Ectodermal cell (in vitro differentiated cells): Measurements from ENCODE around the gene LPAR2.

ENCODE experiments used
- H3K27ac ChIP-seq: 2 replicates; pipeline ENCODE4 v1.7.0; 2013; ENCODE audit warnings: mild to moderate bottlenecking, low read depth, low read length; ENCODE audit not compliant: insufficient read depth, poor library complexity, severe bottlenecking
- H3K27me3 ChIP-seq: 2 replicates; pipeline ENCODE4 v1.7.0; 2013; ENCODE audit warnings: mild to moderate bottlenecking, low read length; ENCODE audit not compliant: insufficient read depth, control insufficient read depth, poor library complexity, severe bottlenecking
- H3K36me3 ChIP-seq: one replicate; pipeline ENCODE4 v1.7.0; 2013; ENCODE audit warnings: low read length; ENCODE audit not compliant: control insufficient read depth, insufficient read depth
- H3K4me1 ChIP-seq: one replicate; pipeline ENCODE4 v1.7.0; 2013; ENCODE audit warnings: low read length; ENCODE audit not compliant: control insufficient read depth, insufficient read depth
- H3K4me3 ChIP-seq: 2 replicates; pipeline ENCODE4 v1.7.0; 2013; ENCODE audit warnings: low read depth, low read length, control low read depth; ENCODE audit not compliant: insufficient read depth
- H3K9me3 ChIP-seq: 2 replicates; pipeline ENCODE4 v1.7.0; 2013; ENCODE audit warnings: mild to moderate bottlenecking, low read length, moderate library complexity; ENCODE audit not compliant: control insufficient read depth
- WGBS, 2 experiments: methylation state at CpG; one replicate each; pipeline ENCODE4 v1.1.7; 2013; ENCODE audit warnings: missing lambda C conversion rate in 2 of 2; 5-methylcytosine and 5-hydroxymethylcytosine counted together

Gene LPAR2

DNA sequence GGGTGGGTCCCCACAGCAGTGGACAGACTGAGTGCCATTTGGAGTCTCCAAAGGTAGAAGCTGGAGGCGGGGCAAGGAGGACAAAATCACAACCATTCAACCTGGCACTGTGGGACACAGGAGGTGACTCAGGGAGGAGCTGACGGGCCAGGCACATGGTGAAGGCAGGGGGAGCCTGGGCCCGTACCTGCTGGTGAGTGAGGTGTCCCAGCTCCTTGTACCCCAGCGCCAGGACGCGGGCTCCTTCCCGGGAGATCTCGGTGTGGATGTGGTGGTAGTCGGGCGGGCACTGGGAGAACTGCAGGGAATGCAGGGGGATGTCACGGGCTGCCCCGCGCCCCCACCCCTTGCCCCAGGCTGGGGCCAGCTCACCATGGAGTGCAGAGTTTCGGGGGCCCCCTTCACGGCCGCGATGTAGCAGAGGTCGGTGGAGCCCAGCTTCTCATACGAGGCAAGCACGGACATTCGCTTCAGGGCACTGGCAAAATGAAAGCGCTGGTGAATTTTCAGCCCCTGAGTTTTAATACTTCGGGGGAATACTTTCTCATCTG, 25.7 kb upstream of the LPAR2 start:
- no peak overlapping the region for H3K27ac ChIP-seq
- H3K9me3 ChIP-seq = no peaks in the 10 kb centered on the region
- H3K27me3 ChIP-seq = no peaks in the 10 kb centered on the region
- H3K4me1 ChIP-seq = no peaks in the 10 kb centered on the region
- no peak overlapping the region for H3K4me3 ChIP-seq
- 95 to 96% methylated on average over 23 of the region's 23 CpGs for WGBS, 2 experiments
- H3K36me3 ChIP-seq = peaks cover 74% of the 10 kb centered on the region

DNA sequence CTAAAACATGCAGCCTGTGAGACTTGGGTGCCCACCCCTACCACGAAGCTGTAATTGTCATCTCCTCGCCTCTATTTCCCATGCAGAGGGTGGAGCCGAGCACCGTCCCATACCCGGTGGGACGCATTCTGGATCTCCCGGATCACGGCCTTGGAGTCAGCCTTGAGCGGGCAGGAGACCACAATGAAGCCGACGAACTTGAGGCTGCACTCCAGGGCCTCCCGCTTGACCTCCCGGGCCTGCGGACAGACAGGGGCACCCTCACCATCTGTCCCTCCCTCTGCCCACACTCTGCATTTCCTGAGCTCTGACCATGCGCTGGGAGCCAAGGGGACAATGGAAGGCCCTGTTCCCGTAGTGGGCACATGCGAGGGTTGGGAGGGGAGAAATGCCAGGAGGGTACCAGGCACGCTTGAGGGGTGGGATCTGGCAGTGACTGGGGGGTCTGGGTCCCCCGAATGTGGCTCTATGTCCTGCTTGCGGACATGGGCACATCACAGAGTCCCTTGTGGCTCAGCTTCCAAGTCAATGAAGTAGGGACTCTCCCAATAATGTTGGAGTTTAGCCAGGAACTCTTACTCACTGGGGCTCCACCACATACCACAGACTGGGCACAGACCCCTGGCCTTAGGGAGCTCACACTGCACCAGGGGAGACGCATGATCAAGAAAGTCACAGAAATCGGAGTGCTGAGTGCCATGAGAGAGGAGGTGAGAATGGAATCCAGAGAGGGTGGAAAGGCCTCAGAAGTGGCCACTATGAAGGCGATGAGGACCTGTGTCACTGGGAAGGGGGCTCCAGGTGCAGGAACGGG, 24.7 kb upstream of the LPAR2 start:
- H3K27ac ChIP-seq = no peak overlapping the region
- H3K4me3 ChIP-seq = no peak overlapping the region
- WGBS, 2 experiments = 95 to 96% methylated on average over 24 of the region's 24 CpGs
- no peaks in the 10 kb centered on the region for H3K27me3 ChIP-seq
- no peaks in the 10 kb centered on the region for H3K9me3 ChIP-seq
- no peaks in the 10 kb centered on the region for H3K4me1 ChIP-seq
- peaks cover 66% of the 10 kb centered on the region for H3K36me3 ChIP-seq

DNA sequence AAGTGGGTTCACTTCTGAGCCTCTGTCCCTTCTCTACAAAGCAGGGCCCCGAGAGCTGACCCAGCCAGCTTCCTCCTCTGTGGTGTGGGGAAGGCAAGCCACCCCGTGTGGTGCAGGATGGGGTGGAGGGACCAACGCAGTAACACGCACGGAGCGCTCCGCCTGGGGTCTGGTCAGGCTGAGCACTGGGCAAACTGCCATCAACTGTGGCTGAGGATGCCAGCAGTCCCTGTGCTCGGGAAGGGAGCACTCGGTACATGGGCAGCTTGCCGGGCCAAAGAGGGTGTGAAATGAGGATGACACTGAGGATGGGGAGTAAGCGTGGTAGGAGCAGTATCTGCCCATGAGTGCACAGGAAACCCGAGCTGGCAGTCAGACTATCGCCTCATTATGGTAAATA, 23.1 kb upstream of the LPAR2 start:
- Histone ChIP-seq H3K4me1 (no peaks in the 10 kb centered on the region), H3K36me3 (peaks cover 70% of the 10 kb centered on the region), H3K4me3 (no peak overlapping the region), H3K27me3 (no peaks in the 10 kb centered on the region), H3K9me3 (no peaks in the 10 kb centered on the region), H3K27ac (no peak overlapping the region)
- WGBS, 2 experiments = 94 to 98% methylated on average over 13 of the region's 13 CpGs

DNA sequence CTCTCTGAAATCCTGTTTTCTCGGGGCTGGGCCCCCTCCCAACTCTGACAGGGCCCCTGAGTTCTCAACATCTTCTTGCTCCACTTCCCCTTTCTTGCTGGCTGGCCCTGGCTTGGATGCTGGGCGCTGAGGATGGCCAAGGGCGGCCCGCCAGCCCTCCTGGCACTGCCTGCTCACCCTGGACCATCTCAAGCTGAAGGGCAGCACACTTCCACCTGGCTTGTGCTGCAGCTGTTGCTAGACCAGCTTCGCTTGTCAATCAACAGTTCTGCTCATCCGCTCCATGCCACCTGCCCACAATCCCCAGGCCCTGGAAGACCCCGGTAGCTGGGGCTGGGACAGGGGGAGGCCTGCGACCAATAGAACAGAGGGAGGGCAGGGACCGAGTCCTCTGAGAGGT, 22.3 kb upstream of the LPAR2 start:
- H3K9me3 ChIP-seq = no peaks in the 10 kb centered on the region
- H3K4me1 ChIP-seq = no peaks in the 10 kb centered on the region
- H3K27me3 ChIP-seq = no peaks in the 10 kb centered on the region
- H3K36me3 ChIP-seq = peaks cover 66% of the 10 kb centered on the region
- no peak overlapping the region for H3K4me3 ChIP-seq
- WGBS, 2 experiments = 95% methylated on average over 9 of the region's 9 CpGs
- H3K27ac ChIP-seq = no peak overlapping the region

DNA sequence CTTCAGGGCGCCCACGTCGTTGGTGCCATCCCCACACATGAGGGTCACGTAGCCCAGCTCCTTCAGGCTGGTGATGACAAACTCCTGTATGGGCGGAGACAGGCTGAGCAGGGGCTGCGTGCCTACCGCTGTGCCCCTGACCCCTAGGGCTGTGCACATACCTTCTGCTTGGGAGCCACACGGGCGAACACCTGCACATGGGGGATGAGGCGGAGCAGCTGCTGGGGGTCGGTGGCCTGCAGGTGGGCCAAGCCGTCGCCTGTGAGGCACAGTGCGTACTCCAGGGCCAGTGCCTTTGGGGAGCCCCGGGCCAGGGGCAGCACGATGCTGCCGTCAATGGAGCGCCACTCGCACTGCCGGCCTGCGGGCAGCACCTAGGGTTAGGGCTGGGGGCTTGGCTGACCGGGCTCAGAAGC, 21.6 kb upstream of the LPAR2 start:
- Histone ChIP-seq H3K36me3 (peaks cover 64% of the 10 kb centered on the region), H3K4me1 (no peaks in the 10 kb centered on the region), H3K27ac (no peak overlapping the region), H3K9me3 (no peaks in the 10 kb centered on the region), H3K27me3 (no peaks in the 10 kb centered on the region), H3K4me3 (no peak overlapping the region)
- 95 to 97% methylated on average over 22 of the region's 22 CpGs for WGBS, 2 experiments

DNA sequence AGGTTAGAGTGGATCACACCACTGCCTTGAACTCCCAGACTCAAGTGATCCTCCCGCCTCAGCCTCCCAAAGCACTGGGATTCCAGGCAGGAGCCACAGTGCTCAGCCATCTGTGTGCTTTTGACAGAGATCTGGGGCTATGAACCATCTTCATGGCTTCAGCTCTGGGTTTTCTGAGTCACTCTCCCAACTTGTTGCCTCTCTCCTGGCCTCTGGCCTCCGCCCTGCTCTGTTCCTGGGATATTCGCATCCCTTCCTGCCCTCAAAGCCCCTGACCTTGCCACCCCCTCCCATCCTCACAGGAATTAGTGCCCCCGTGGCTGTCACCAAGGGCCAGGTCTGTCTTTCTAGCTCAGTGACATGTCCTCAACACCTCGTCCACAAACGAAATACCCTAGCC, 21.1 kb upstream of the LPAR2 start:
- 94 to 95% methylated on average over 6 of the region's 6 CpGs for WGBS, 2 experiments
- Histone ChIP-seq H3K4me1 (no peaks in the 10 kb centered on the region), H3K9me3 (no peaks in the 10 kb centered on the region), H3K4me3 (no peak overlapping the region), H3K27ac (no peak overlapping the region), H3K27me3 (no peaks in the 10 kb centered on the region), H3K36me3 (peaks cover 60% of the 10 kb centered on the region)

DNA sequence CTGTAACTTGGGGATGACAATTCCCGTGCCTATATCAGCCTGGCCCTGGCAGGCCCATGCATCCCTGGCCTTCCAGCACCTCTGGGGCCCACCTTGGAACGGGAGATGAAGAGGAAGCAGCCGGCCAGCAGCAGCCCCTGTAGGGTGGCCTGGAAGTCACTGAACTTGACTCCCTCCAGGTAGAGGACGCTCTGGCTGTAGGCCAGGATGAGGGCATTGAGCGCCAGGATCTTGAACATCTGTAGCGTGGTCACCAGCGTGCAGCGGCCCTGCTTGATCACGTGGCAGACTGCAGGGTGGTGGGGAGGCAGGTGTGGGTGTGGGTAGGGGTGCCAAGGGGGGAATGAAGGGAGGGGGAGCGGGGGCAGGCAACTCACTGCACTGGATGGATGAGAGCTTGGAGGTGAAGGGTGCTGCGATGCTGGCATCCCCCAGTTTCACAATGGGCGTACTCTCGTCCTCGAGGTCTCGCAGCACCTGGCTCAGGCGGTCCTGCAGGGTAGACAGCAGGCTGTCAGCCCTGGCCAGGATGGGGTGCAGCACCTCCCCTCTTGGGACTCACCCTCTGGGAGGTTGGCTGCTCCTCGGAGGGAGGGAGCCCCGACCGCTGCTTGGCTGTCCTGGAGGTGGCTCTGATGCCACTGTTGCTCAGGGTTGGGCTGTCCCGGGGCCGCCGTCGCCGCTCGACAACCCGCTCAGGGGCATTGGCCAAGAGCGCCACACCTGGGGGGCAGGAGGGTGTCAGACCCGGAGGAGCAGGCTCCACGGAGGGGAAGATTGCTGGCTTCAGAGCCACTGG, 19.2 kb upstream of the LPAR2 start:
- Histone ChIP-seq H3K36me3 (peaks cover 46% of the 10 kb centered on the region), H3K9me3 (no peaks in the 10 kb centered on the region), H3K4me1 (peaks cover 9% of the 10 kb centered on the region), H3K27ac (no peak overlapping the region), H3K27me3 (peaks cover 9% of the 10 kb centered on the region), H3K4me3 (no peak overlapping the region)
- WGBS, 2 experiments = 96% methylated on average over 29 of the region's 29 CpGs

DNA sequence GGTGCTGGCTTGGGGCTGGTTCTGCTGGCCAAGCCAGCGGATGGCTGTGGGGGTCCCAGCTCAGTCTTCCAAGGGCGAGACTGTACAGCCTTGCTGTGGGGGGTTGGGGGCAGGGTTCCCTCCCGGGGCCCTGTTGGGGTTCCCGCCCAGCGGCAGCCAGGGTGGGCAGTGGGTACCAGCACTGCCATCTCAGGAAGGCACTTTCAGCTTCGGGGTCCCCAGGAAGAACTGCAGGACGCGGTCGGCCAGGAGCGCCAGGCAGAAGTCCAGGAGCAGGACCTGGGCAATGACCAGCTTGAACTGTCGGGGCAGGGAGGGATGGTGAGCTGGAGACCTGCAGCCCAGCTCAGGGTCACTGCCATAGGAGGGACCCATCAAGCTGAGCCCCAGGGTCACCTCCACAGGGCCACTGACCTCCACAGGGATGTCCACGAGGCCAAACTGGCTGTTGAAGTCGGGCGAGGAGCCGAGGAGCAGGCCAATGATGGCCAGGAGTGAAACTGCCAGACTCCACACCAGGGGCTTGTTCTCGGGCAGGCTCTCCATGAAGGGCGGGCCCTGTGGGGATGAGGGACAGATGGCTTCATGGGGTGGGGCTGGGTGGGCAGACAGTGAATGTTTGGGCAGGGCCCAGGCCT, 17.3 kb upstream of the LPAR2 start:
- peaks cover 9% of the 10 kb centered on the region for H3K27me3 ChIP-seq
- no peak overlapping the region for H3K27ac ChIP-seq
- 96 to 97% methylated on average over 17 of the region's 17 CpGs for WGBS, 2 experiments
- H3K4me3 ChIP-seq = no peak overlapping the region
- H3K4me1 ChIP-seq = peaks cover 9% of the 10 kb centered on the region
- peaks cover 28% of the 10 kb centered on the region for H3K36me3 ChIP-seq
- H3K9me3 ChIP-seq = no peaks in the 10 kb centered on the region

DNA sequence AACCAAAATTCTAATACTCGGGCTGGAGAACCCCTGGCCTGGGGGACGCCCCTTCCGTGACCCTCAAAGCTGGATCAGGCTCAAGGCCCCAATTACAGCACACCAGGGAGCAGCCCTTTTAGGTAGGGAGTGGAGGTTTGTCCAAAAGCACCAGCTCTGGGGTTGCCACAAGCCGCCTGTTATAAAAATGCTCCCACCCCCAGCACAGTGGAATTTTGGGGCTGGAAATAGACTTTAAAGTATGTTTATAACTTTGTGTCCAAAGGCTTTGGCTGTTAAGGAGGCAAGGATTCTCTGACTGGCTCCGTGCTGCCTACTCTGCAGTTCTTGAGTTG, 16.0 kb upstream of the LPAR2 start:
- no peak overlapping the region for H3K27ac ChIP-seq
- H3K4me1 ChIP-seq = peaks cover 9% of the 10 kb centered on the region
- H3K4me3 ChIP-seq = peak overlapping the region; percentile 79
- no peaks in the 10 kb centered on the region for H3K9me3 ChIP-seq
- peaks cover 22% of the 10 kb centered on the region for H3K36me3 ChIP-seq
- 56 to 65% methylated on average over 5 of the region's 5 CpGs for WGBS, 2 experiments
- peaks cover 9% of the 10 kb centered on the region for H3K27me3 ChIP-seq
